Measurements from ENCODE around the gene CEBPE.

CEBPE gene

DNA sequence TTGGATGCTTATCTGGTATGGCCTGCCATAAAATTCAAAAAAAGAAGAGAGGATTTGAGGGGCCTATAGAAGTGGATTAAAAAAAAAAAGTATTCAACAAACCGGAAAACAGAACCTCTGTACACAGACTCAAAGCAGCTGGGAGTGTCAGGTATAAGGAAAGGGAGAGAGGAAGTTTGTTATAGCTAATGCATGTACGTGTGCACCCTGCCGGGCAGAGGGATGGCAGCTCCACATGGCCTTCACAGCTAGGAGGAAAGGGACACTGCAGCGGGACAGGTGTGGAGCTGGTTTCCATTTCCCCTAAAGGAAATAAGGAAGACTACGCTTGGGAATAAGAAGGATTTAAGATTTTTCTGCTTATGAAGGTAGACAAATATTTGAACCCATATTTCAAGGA is 43.0 kb upstream of the CEBPE start:
- TF ChIP-seq CTCF (IDR thresholded peaks at IDR 0.05) = no peak

GRCh38 chr14:23160924-23161522 is 42.0 kb upstream of the CEBPE start:
- TF ChIP-seq CTCF (IDR thresholded peaks at IDR 0.05) = no peak

DNA sequence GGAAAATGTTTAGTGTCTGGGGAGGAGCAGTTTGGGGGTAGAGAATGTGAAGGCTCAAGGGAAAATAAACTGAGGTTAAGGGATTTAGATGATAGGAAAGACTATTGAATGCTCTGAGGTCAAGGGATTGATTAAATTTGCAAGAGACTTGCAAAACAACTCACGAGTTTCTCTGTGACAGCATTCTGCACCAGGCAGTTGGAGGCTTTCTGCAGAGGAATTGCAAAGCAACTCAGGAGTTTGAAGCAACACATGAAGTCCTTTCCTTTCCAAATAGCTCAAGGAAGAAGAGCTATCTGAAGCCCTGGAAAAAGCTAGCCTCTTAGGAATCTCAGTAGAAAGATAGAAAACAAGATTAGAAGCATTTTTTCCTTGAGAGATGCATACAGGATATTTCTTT is 40.5 kb upstream of the CEBPE start:
- no peak for TF ChIP-seq CTCF (IDR thresholded peaks at IDR 0.05)

DNA sequence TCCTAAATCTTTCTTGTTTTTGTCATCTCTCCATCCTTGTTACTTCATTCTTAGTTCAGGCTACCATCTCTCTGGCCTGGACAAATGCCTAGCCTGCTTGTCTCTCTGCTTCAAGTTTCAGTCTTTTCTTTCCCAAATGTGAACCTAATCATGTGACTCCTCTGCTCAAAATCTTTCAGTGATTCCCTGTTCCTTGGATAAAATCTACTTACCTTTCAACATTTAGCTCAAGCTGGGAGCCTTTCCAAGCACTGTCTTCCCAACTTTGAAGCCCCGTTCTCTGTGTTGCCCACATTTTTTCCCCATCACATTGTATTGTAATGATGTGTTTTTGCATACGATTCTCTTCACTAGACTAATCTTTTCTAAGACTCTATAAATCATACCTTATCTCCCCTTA is 39.7 kb upstream of the CEBPE start:
- TF ChIP-seq CTCF (IDR thresholded peaks at IDR 0.05) = no peak

DNA sequence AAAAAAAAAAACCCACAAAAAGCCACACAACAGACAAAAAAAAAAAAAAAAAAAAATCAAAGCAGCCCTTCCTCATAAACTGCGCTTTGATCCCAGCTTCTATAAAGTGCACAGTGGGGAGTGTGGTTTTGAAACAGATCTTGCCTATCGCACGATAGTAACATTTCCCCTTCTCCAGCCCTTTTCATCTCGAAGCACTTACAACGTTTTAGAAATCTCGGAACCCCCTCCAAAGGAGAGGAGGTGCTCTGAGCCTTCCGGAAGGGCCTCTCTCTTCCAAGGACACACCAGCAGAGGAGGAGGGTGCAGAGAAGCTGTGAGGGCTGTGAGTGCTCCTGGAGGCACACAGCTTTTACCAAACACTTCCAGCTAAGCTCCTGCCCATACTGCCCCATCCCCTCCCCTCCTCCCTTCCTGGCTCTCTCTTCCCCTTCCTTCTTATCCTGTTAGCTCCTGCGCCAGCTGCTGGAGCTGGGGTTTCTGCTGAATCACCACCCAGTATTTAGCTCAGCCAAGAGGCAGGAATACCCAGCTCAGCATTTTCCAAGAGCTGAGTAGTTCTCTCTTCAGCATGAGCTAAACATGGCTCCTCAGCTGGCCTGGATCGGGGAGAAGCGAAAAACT is 36.0 kb upstream of the CEBPE start:
- TF ChIP-seq CTCF (IDR thresholded peaks at IDR 0.05) = no peak

GRCh38 chr14:23153851-23154796 is 35.1 kb upstream of the CEBPE start:
- no peak for TF ChIP-seq CTCF (IDR thresholded peaks at IDR 0.05)

- no peak for TF ChIP-seq CTCF (IDR thresholded peaks at IDR 0.05)
These were observed 32.3 kb upstream of the CEBPE start for GRCh38 chr14:23151342-23151741.
